Stimulated activated naive CD8-positive, alpha-beta T cell treated with anti-CD3 and anti-CD28 coated beads, Interleukin-15, amount 100 ng/mL, for 72 hours (primary cell): Measurements from ENCODE around the gene CRYBA4.
A peak's percentile ranks its signal among the peaks of the same experiment; 100 is the strongest.

Experiments used
- ATAC-seq: fragments of 150-1000 bp; cut with Tn5 transposase; 2 replicates; pipeline ENCODE4 v1.10.0; 2021; ENCODE audit warnings: mild to moderate bottlenecking, moderate library complexity
- DNase-seq, 2 donors: peaks; one replicate each; pipeline ENCODE4 v3.0.0; 2021 to 2022
- H3K27ac Mint-ChIP-seq, 2 donors: one replicate each; pipeline ENCODE4 v1.8.0; 2022; ENCODE audit warnings: mild to moderate bottlenecking in 2 of 2, mixed read lengths in 2 of 2, moderate library complexity in 2 of 2
- H3K27me3 Mint-ChIP-seq: one replicate; pipeline ENCODE4 v1.8.0; 2022; ENCODE audit warnings: mixed read lengths
- H3K4me1 Mint-ChIP-seq: one replicate; pipeline ENCODE4 v1.8.0; 2022; ENCODE audit warnings: mild to moderate bottlenecking, mixed read lengths
- H3K4me3 Mint-ChIP-seq, 2 donors: one replicate each; pipeline ENCODE4 v1.8.0; 2022; ENCODE audit warnings: mild to moderate bottlenecking in 2 of 2, mixed read lengths in 2 of 2, moderate library complexity in 1 of 2
- H3K9me3 Mint-ChIP-seq, 2 donors: one replicate each; pipeline ENCODE4 v1.8.0; 2022; ENCODE audit warnings: mixed read lengths in 2 of 2

CRYBA4 gene

DNA sequence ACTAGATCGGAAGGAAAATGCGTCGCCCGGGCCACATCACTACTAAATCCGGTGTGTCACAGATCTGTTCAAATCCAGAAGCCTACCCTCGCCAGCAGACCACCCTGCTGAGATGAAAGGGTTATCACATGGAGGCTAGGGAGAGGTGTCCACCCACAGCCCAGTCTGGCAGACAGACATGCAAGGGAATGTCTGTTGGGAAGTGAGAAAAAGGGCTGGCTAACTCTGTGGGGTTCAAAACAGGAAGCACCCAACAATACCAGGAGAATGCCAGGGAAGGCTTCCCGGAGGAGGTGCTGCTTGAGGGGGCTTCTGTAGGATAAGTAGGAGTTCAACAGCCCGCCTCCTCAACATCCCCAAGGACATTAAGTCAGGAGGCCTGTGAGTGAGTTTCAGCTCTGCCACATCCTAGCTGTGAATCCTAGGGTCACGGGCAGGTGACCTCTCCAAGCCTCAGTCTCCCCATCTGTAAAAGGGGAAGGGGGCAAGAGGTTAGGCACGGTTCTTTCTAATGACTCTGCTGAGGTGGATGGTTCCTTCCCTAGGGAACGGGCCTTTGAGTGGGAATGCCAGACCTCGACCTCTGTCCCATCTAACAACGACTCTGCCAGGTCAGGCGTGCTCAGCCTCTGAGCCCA is 32.9 kb upstream of the CRYBA4 start:
- H3K9me3 Mint-ChIP-seq: no peaks in the 10 kb centered on the region
- H3K27ac Mint-ChIP-seq: peak overlapping the region; percentile 79 to 84
- peaks cover 86% of the 10 kb centered on the region for H3K4me1 Mint-ChIP-seq
- H3K27me3 Mint-ChIP-seq: no peaks in the 10 kb centered on the region
- DNase-seq (no peak), ATAC-seq (no peak)
- peak overlapping the region; percentile 92 to 93 for H3K4me3 Mint-ChIP-seq

DNA sequence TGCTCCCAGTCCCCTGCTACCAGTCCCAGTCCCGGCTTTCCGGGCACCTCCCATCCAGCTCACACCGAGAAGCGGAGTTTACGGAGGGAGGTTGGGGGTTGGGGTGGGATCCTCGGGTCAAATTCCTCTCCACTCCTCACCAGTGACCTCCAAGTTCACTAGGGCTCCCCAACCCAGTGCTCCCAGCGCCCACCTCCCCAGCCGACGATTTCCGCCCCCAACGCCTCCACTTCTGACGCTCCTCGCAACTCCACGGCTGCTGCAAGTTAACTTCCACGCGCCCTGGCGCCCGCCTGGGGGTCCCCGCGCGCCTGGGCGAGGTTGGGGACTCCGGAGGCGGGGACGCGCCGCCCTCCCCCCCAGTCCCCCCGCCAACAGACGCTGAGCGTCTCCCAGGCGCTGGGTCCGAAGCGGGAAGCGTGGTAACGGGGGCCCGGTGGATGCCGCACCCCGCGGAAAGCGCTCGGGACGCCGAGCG is 32.4 kb upstream of the CRYBA4 start:
- ATAC-seq (peak; percentile 18), DNase-seq (peak; percentile 32 to 39)
- Mint-ChIP-seq H3K4me3 (peak overlapping the region; percentile 92 to 93), H3K9me3 (no peaks in the 10 kb centered on the region), H3K27ac (peak overlapping the region; percentile 79 to 84), H3K4me1 (peaks cover 86% of the 10 kb centered on the region), H3K27me3 (no peaks in the 10 kb centered on the region)

DNA sequence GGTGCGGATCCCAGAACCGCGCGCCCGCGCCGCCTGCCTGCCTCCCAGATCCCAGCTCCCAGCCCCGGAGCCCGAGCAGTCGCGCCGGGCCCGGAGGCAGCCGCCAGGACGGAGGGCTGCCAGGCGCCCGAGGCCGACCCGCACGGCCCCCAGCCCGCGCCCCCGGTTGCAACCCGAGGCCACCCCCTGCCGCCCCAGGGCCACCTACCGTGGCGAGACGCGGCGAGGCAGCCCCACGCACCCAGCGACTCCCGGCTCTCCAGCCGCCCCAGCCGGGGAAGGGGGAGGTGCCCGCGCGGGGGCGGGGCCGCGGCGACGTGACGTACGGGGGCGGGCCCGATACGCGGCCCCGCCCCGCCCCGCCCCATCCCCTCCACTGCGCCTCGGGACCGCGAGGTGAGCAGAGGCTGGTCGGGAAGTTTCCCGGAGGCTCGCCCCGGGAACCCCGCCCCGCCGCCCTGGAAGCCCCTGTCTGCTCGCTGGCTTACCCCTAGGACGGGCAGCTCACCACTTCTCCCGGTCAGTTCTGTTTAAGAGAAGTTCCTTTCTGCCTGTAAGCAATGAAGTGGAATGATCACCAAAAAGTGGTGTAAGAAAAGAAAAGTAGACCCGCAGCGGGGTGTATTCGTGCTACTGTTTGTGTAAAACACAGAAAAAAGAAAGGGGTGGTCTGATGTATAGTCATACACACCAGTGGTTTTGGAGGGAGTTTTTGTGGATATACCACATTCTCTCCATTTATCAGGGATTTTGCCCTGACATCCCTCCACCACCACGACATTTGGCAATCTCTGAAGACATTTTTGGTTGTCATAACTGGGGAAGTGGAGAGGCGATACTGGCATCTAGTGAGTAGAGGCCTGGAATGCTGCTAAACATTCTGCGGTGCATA is 31.7 kb upstream of the CRYBA4 start, which contains the start of gene TPST2:
Gene TPST2 (minus strand): TSS at position 288 of the 892 bp plus-strand sequence. CDS start 48,502 bp downstream, outside the sequence.
- Mint-ChIP-seq H3K27ac (peak within 1 kb of the TSS; percentile 84 to 87), H3K4me1 (peaks cover 84% of the 10 kb centered on the region), H3K4me3 (peak within 1 kb of the TSS; percentile 93 to 94), H3K9me3 (no peaks in the 10 kb centered on the region), H3K27me3 (no peaks in the 10 kb centered on the region)
- DNase-seq: peak; percentile 73 to 78
- peak; percentile 80 for ATAC-seq

DNA sequence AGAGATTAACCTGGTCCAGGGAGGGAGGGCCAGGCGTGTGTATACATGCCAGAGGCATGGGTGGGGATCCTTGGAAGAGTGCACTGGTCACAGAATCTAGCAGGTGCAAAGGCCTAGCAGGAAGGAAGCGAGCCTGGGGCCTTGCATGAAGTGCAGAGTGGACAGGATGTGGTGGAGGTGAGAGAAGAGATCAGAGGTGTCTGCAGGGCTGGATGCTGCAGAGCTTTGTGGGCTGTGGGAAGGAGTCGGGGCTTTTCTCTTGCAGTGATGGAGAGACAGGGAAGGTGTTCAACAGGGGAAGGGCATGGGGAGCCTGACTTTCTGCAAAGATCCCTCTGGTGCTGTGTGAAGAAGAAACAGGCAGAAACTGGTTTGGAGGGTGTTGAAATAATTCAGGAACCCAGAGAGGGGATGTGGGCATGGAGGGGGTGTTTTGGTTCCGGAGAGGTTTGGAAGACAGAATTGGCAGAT is 29.3 kb upstream of the CRYBA4 start:
- ATAC-seq (peak; percentile 83), DNase-seq (peak; percentile 59 to 73)
- Mint-ChIP-seq H3K4me1 (peaks cover 71% of the 10 kb centered on the region), H3K4me3 (peak overlapping the region; percentile 63 to 71), H3K9me3 (no peaks in the 10 kb centered on the region), H3K27me3 (no peaks in the 10 kb centered on the region), H3K27ac (peak overlapping the region in 1 of 2 donors; percentile 3)

DNA sequence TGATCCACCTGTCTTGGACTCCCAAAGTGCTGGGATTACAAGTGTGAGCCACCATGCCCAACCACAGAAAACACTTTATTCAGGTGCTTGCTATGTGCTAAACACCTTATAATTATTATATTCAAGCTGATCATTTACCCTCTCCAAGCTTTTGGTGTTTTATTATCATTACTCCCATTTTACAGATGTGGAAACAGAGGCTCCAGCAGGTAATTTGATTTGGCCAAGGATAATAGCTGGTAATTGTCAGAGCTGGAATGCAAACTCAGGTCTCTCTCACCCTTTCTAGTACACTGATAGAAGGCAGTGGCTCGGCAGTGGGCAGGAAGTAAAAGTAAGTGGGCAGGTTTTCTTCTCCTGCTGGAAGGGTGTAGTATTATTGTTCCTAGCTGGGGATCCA is 28.0 kb upstream of the CRYBA4 start:
- ATAC-seq (no peak), DNase-seq (no peak)
- Mint-ChIP-seq H3K27ac (peak overlapping the region in 1 of 2 donors; percentile 9), H3K9me3 (no peaks in the 10 kb centered on the region), H3K27me3 (no peaks in the 10 kb centered on the region), H3K4me3 (peak overlapping the region in 1 of 2 donors; percentile 36), H3K4me1 (peaks cover 72% of the 10 kb centered on the region)

DNA sequence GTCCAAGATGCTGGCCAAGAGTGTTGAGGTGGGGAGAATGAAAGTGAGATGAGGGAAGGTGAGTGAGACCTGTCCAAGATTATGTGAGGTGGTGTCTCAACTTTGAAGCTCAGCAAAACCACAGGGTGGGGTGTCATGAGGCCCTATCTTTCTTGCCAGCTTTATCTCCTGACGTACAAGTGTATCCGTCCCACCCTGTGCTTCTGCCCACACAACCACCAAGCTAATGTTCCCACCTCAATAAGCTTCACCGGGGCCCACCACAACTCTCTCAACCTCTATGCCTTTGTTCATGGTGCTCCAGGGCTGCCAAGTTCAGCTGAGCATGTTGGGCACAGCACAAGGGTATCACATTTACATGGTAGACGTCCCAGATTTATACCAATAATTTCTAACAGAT is 24.7 kb upstream of the CRYBA4 start:
- no peaks in the 10 kb centered on the region for H3K9me3 Mint-ChIP-seq
- no peaks in the 10 kb centered on the region for H3K27me3 Mint-ChIP-seq
- peaks cover 71% of the 10 kb centered on the region for H3K4me1 Mint-ChIP-seq
- no peak overlapping the region for H3K27ac Mint-ChIP-seq
- ATAC-seq (peak; percentile 53), DNase-seq (peak; percentile 30 to 38)
- peak overlapping the region; percentile 31 to 59 for H3K4me3 Mint-ChIP-seq

DNA sequence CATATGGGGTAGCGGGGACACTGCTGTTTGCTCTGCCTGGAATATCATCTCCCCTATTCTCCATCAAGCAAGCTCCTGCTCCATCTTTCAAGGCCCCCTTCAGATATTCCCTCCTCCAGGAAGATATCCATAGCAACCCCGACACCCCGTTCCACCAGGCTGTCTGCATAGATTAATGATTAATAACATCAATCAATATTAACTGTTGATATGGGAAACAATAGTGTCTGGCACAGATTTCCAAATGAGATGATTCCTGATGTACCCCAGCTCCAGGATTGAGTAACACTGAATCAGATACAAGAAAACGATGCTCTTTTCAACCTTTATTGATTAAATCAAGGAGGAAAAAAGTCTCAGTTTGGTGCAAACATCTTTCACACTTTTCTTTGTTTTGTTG is 24.3 kb upstream of the CRYBA4 start:
- peak overlapping the region; percentile 7 to 31 for H3K4me3 Mint-ChIP-seq

DNA sequence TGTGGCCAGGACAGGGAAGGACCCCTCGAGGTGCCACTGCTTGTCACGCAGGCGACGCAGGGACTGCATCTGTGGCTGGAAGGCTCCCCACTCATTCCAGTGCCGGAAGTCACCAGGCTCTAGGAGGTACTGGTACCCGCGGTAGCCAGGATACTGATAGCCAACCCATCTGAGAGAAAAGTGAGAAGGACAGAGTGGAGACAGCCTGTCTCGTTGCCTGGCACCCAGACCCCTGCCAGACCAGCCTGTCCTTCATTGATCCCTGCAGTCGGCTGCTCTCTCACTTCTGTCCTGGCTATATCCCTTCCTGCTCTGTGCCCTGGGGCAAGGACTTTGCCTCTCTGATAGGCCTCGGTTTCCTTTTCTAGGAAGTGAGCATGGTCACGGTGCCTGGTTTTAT is 22.3 kb upstream of the CRYBA4 start:
- Mint-ChIP-seq H3K4me3 (no peak overlapping the region), H3K27me3 (no peaks in the 10 kb centered on the region), H3K4me1 (peaks cover 53% of the 10 kb centered on the region), H3K9me3 (no peaks in the 10 kb centered on the region), H3K27ac (no peak overlapping the region)
- DNase-seq: no peak
- ATAC-seq: no peak

More for the DNA sequence above, 24.3 kb upstream of the CRYBA4 start:
- no peak overlapping the region for H3K27ac Mint-ChIP-seq
- H3K9me3 Mint-ChIP-seq: no peaks in the 10 kb centered on the region
- peaks cover 67% of the 10 kb centered on the region for H3K4me1 Mint-ChIP-seq
- DNase-seq: no peak
- H3K27me3 Mint-ChIP-seq: no peaks in the 10 kb centered on the region
- no peak for ATAC-seq

DNA sequence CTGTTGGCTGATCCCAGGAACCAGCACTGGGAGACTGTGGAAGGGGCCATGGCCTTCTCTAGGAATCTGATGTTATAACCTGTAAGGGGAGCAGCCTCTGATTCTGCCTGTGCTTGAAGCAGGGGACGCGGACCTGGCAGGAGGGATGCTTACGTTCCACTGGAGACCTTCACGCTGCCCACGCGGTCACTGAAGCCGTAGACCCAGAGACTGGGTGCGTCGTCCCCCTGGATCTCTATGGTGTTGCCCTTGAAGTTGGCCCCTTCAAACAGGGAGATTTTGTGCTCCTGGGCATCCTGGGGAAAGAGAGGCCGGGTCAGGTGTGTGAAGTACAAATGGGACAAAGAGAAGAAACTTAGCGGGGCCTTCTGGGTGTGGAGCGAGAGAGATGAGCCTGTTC is 20.0 kb upstream of the CRYBA4 start:
- H3K27ac Mint-ChIP-seq: no peak overlapping the region
- peaks cover 46% of the 10 kb centered on the region for H3K4me1 Mint-ChIP-seq
- no peak for ATAC-seq

DNA sequence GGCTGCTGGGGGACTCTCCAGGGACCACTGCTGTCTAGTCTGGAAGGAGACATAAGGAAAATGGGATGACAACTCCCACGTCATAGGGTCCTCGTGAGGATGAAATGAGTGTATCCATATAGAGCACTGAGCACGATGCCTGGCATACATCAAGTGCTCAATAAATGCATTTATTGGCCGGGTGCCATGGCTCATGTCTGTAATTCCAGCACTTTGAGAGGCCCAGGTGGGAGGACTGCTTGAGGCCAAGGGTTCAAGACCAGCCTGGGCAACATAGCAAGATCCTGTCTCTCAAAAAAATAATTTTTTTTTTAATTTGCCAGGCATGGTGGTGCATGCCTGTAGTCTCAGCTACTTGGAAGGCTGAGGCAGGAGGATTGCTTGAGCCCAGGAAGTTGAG is 19.6 kb upstream of the CRYBA4 start:
- DNase-seq: no peak
- no peak for ATAC-seq
- peaks cover 42% of the 10 kb centered on the region for H3K4me1 Mint-ChIP-seq
- H3K9me3 Mint-ChIP-seq: no peaks in the 10 kb centered on the region
- H3K27me3 Mint-ChIP-seq: no peaks in the 10 kb centered on the region
- no peak overlapping the region for H3K27ac Mint-ChIP-seq
- no peak overlapping the region for H3K4me3 Mint-ChIP-seq

More for the DNA sequence above, 20.0 kb upstream of the CRYBA4 start:
- no peak for DNase-seq
- no peaks in the 10 kb centered on the region for H3K27me3 Mint-ChIP-seq
- no peak overlapping the region for H3K4me3 Mint-ChIP-seq
- H3K9me3 Mint-ChIP-seq: no peaks in the 10 kb centered on the region

DNA sequence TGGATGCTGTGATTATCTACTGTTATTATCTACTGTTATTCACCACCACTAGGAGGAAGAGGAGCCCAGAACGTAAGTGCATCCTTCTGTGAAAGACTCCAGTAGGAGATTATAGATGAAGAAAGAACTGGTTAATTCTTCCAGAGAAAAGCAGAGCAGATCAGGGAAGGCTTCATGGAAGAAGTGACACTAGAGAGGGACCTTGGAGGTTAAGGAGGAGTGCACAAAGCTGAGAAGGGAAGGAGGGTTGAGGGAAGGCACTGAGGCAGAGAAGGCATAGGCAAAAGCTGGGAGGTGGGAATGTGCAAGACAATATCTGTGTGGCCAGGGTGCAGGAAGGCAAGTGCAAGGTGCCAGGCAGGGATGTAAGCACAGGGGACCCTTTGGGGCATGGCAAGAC is 17.4 kb upstream of the CRYBA4 start:
- DNase-seq (no peak), ATAC-seq (no peak)
- no peak overlapping the region for H3K4me3 Mint-ChIP-seq
- H3K27me3 Mint-ChIP-seq: no peaks in the 10 kb centered on the region
- H3K27ac Mint-ChIP-seq: no peak overlapping the region
- H3K9me3 Mint-ChIP-seq: no peaks in the 10 kb centered on the region
- peaks cover 26% of the 10 kb centered on the region for H3K4me1 Mint-ChIP-seq

DNA sequence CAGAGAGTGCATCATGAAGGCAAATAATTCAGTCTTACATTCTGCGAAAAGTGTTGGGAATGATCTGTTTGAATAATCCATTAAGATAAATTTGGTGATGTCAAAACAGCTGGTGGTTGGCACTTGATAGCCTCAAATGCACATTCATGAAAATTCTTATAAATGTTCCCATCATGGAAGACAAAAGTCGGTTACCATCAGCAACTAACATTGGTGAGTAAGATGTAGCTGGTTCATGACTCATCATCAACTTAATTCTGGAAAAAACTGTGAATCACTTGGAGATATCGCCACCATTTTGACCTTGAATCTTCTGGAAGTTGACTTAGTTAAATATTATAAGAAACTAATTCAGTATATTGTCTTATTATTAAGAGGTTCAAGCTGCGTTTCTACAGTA is 15.2 kb upstream of the CRYBA4 start:
- ATAC-seq (no peak), DNase-seq (no peak)
- Mint-ChIP-seq H3K27me3 (no peaks in the 10 kb centered on the region), H3K4me1 (peaks cover 24% of the 10 kb centered on the region), H3K27ac (no peak overlapping the region), H3K4me3 (no peak overlapping the region), H3K9me3 (no peaks in the 10 kb centered on the region)

DNA sequence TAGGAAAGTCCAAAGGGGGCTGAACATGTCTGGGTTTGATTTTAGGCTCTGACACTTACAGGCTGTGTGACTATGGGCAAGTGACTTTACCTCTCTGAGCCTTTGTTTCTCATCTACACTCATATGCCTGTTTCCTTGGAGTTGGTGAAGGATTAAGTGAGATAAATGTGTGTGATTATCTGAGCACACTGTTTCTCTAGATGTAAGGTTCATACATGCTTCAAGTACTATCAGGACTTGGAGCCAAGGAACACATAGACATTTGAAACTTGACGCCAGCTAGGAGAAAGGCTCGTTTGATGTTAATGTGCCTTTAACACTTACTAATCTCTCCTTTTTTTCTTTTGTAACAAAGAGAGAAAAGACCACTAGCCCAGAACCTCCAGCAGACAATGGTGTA is 13.6 kb upstream of the CRYBA4 start:
- ATAC-seq (no peak), DNase-seq (no peak)
- Mint-ChIP-seq H3K27me3 (no peaks in the 10 kb centered on the region), H3K4me1 (peaks cover 24% of the 10 kb centered on the region), H3K9me3 (no peaks in the 10 kb centered on the region), H3K27ac (no peak overlapping the region), H3K4me3 (no peak overlapping the region)

DNA sequence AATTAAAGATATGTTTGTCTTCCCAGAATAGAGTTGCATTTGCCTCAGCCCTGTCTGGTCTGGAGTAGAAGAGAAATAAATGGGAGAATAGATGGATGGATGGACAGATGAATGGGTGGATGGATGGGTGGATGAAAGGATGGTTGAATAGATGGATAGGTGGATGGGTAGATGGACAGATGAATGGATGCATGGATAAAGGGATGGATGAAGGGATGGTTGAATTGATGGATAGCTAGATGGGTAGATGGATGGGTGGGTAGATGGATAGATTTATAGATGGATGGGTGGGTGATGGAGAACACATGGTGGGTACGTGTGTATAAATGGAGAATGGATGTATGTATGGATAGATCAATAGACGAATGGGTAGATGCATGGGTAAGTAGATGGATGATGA is 12.5 kb upstream of the CRYBA4 start:
- H3K27me3 Mint-ChIP-seq: no peaks in the 10 kb centered on the region
- no peak overlapping the region for H3K4me3 Mint-ChIP-seq
- H3K27ac Mint-ChIP-seq: no peak overlapping the region
- no peaks in the 10 kb centered on the region for H3K9me3 Mint-ChIP-seq
- ATAC-seq: no peak
- DNase-seq: no peak
- peaks cover 20% of the 10 kb centered on the region for H3K4me1 Mint-ChIP-seq

DNA sequence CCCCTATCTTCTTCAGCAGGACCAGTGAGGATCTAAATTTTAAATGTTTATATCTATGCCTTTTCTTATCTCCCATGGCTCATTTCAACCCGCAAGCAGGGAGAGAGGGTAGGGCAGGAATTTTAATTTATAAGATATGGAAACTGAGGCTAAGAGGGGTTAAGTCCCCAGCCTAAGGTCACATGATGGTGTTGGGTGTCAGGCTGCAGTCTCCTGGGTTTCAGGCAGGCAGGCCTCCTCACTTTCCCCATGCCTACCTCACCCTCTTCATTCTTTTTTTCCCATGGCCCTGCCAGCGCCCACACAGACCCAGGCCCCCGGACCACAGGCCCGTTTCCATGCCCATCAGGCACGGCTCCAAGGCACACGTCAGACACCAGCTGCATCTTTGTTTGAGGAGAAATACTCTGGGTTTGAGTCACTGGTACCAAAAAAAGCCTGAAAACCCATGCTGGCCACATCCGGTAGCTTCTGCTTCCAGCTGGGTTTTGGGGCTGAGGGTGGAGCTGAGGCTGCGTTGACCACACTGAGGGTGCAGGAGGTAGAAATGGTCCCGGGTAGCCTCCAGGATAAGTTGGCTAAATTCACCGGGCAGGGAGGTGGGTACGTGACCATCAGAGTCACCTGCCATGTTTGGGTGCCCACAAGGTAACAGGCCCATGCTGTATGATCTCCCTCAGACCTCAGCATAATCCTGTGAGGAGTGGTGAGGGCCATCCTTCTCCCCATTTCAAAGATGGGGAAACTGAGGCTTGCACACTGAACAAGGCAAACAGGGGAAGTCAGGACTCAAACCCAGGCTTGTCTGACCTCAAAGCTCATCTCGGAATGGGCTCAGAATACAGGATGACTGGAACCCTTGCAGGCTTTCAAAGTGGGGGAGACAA is 11.4 kb upstream of the CRYBA4 start:
- H3K27ac Mint-ChIP-seq: peak overlapping the region in 1 of 2 donors; percentile 14
- H3K4me3 Mint-ChIP-seq: peak overlapping the region; percentile 63 to 65
- ATAC-seq (peak; percentile 94), DNase-seq (peak; percentile 36 to 67)
- H3K4me1 Mint-ChIP-seq: peaks cover 21% of the 10 kb centered on the region
- no peaks in the 10 kb centered on the region for H3K27me3 Mint-ChIP-seq
- H3K9me3 Mint-ChIP-seq: no peaks in the 10 kb centered on the region
